ENCODE results near the gene TNFSF10. TPM values are rescaled to one million over a fixed set of nuclear protein-coding genes. Genes with fewer than 3 reads are reported as not detected.

TNFSF10 gene
- total RNA-seq, 6 experiments from 2014 or later: 12.9 to 57.6 (median 40.0) TPM

DNA sequence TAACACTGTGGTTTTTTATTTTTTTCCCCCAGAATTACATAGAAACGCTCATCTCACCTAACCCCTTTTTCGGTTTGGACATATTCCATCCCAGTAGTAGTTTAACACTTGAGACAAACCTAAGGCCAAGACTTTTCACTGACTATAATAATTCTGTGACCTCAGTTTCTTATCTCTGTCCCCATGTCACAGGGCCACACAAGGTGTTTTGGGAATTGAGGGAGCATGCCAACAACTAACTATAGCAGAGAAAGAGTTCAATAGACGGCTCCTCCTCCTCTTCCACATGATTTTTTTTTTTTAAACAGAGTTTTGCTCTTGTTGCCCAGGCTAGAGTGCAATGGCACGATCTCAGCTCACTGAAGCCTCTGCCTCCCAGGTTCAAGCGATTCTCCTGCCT is 47.5 kb downstream of the TNFSF10 start:
- no peak for TF ChIP-seq POLR2A (IDR thresholded peaks at IDR 0.05)
- TF ChIP-seq, protein P1, sequence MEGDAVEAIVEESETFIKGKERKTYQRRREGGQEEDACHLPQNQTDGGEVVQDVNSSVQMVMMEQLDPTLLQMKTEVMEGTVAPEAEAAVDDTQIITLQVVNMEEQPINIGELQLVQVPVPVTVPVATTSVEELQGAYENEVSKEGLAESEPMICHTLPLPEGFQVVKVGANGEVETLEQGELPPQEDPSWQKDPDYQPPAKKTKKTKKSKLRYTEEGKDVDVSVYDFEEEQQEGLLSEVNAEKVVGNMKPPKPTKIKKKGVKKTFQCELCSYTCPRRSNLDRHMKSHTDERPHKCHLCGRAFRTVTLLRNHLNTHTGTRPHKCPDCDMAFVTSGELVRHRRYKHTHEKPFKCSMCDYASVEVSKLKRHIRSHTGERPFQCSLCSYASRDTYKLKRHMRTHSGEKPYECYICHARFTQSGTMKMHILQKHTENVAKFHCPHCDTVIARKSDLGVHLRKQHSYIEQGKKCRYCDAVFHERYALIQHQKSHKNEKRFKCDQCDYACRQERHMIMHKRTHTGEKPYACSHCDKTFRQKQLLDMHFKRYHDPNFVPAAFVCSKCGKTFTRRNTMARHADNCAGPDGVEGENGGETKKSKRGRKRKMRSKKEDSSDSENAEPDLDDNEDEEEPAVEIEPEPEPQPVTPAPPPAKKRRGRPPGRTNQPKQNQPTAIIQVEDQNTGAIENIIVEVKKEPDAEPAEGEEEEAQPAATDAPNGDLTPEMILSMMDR (IDR thresholded peaks at IDR 0.05): no peak
- Histone ChIP-seq H3K27ac (no peak overlapping the region), H3K4me1 (no peaks in the 10 kb centered on the region), H3K36me3 (no peaks in the 10 kb centered on the region), H3K9me3 (no peaks in the 10 kb centered on the region), H3K4me3 (no peak overlapping the region), H3K27me3 (no peaks in the 10 kb centered on the region)
- ATAC-seq (no peak), DNase-seq (no peak)
- WGBS (ENCODE audit: insufficient coverage, low coverage, low lambda C conversion rate, missing lambda C conversion rate): 96% methylated on average over 5 of the region's 5 CpGs
- intact Hi-C loops (cut with DNase I): no loop called here

DNA sequence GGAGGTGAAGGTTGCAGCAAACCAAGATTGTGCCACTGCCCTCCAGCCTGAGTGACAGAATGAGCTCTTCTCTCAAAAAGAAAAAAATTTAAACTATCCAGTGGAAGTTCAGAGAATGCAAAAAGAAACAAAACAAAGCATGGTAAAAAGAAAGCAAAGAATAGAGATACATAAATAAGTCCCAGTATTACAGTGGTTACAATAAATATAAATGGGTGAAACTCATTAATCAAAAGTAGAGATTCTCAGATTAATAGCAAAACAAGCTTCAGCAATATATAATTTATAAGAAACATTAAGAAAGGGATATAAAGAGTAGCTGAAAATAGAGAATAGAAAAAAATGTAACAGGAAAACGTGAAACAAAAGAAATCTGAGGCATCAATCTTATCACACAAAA is 51.3 kb downstream of the TNFSF10 start:
- TF ChIP-seq, protein P1 (IDR thresholded peaks at IDR 0.05): no peak
- TF ChIP-seq POLR2A (IDR thresholded peaks at IDR 0.05): no peak
- Histone ChIP-seq H3K27ac (no peak overlapping the region), H3K4me1 (no peaks in the 10 kb centered on the region), H3K36me3 (no peaks in the 10 kb centered on the region), H3K4me3 (no peak overlapping the region), H3K27me3 (no peaks in the 10 kb centered on the region), H3K9me3 (no peaks in the 10 kb centered on the region)
- 55% methylated on average over 1 of the region's 1 CpG for WGBS (ENCODE audit: insufficient coverage, low coverage, low lambda C conversion rate, missing lambda C conversion rate)
- ATAC-seq: no peak
- no peak for DNase-seq
- intact Hi-C loops (cut with DNase I): no loop called here

DNA sequence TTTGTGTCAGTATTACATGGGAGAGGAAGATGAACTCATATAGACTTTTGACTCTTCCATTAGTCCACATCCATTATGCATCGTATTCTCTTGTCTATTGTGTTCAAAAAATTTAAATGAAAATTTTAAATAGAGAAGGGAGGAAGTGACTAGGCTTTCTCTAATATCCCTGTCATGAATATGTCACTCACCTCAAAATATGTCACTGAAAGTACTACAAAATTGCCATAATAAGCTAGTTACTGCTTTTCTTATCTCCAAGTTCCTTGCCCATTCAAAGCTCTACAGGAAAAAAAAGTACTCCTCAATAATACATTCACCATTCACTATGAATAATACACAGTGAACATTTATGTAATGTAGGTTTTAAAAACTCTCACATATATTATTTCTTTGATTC is 52.6 kb downstream of the TNFSF10 start:
- 77% methylated on average over 1 of the region's 1 CpG for WGBS (ENCODE audit: insufficient coverage, low coverage, low lambda C conversion rate, missing lambda C conversion rate)
- intact Hi-C loops (cut with DNase I): no loop called here
- Histone ChIP-seq H3K36me3 (no peaks in the 10 kb centered on the region), H3K9me3 (no peaks in the 10 kb centered on the region), H3K4me1 (no peaks in the 10 kb centered on the region), H3K27me3 (no peaks in the 10 kb centered on the region), H3K4me3 (no peak overlapping the region), H3K27ac (no peak overlapping the region)
- DNase-seq (no peak), ATAC-seq (no peak)
- no peak for TF ChIP-seq POLR2A (IDR thresholded peaks at IDR 0.05)
- TF ChIP-seq, protein P1 (IDR thresholded peaks at IDR 0.05): no peak

DNA sequence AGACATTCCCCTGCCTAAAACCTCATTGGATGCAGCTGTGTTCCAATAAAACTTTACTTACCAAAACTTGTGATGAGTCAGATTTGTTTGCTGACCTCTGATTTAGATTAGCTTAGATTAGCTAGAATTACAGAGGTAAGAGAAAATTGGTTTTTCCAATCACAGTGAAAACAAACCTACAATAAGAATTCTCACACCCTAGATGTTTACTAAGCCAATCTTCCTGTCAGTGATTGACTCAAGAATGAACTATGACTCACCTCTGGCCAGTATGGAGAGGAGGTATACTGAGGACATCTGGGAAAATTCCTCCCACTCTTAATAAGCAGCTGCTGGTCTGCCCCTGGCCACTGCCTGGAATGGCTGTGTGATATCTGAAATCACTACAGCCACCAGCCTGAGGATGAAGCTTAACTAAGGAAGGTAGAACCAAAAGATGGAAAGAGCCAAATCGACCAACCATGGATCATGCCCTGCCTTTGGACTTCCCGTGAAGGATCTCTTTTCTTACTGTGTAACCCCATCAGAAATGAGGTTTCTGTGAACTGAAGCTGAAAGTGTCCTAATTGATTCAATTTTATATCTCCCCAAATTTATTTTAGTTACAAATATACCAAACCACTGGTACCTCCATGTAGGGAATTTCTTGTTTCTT is 55.9 kb downstream of the TNFSF10 start:
- ATAC-seq (peak in 1 of 4 donors; percentile 39), DNase-seq (no peak)
- Histone ChIP-seq H3K27ac (no peak overlapping the region), H3K4me1 (no peaks in the 10 kb centered on the region), H3K9me3 (no peaks in the 10 kb centered on the region), H3K4me3 (no peak overlapping the region), H3K27me3 (no peaks in the 10 kb centered on the region), H3K36me3 (no peaks in the 10 kb centered on the region)
- TF ChIP-seq, protein P1 (IDR thresholded peaks at IDR 0.05): no peak
- 88% methylated on average over 2 of the region's 2 CpGs for WGBS (ENCODE audit: insufficient coverage, low coverage, low lambda C conversion rate, missing lambda C conversion rate)
- intact Hi-C loops (cut with DNase I): no loop called here
